Ovary (tissue), 3 donors: Measurements from ENCODE around the gene PNMA6F.

Experiments used
- CTCF ChIP-seq, 3 donors: fragments of 450-650 bp in 2 of 3; fragments of 200-600 bp in 1 of 3; IDR thresholded peaks; one replicate each; pipeline versions ENCODE4 v1.5.1 to v1.8.0; 2016 to 2022; ENCODE audit warnings: antibody characterized with exemption in 3 of 3, mild to moderate bottlenecking in 1 of 3
- EP300 ChIP-seq: sonication (generic); formaldehyde crosslinking; IDR thresholded peaks from one replicate; pipeline ENCODE4 v1.6.1; 2017; ENCODE audit warnings: antibody characterized with exemption
- POLR2A ChIP-seq: fragments of 450-650 bp; IDR thresholded peaks from one replicate; pipeline ENCODE4 v1.6.1; 2017; ENCODE audit warnings: antibody characterized with exemption, mild to moderate bottlenecking, moderate library complexity
- donor health status: DM: no; HTN: no; CAD: no.

- TF ChIP-seq EP300: no peak
- no peak for TF ChIP-seq CTCF (IDR thresholded peaks at IDR 0.05)
- TF ChIP-seq POLR2A: no peak
These were observed 19.8 kb downstream of the PNMA6F start for GRCh38 chrX:153301746-153302145.
